Lung (tissue), 12 donors: ENCODE measurements around the gene DDOST. TPM values are rescaled to one million over a fixed set of nuclear protein-coding genes. Genes with fewer than 3 reads are reported as not detected.
A peak's percentile ranks its signal among the peaks of the same experiment; 100 is the strongest.

Source experiments
- ATAC-seq: fragments of 200-7000 bp; cut with Tn5 transposase; one replicate; pipeline ENCODE4 v1.9.1; 2020; ENCODE audit warnings: moderate number of reproducible peaks; ENCODE audit not compliant: insufficient read depth, low FRiP score
- DNase-seq, 3 donors: peaks; one replicate each; pipeline ENCODE4 v3.0.0-alpha.2; 2013 to 2017
- H3K27ac ChIP-seq, 2 donors: one replicate each; pipeline ENCODE4 v1.5.1; 2013; ENCODE audit warnings: mild to moderate bottlenecking in 2 of 2, moderate library complexity in 2 of 2, control low read depth in 1 of 2, inconsistent platforms in 1 of 2, low read depth in 1 of 2, low read length in 1 of 2
- H3K27me3 ChIP-seq, 3 donors: one replicate each; pipeline ENCODE4 v1.5.1; 2013; ENCODE audit warnings: low read length in 2 of 3; ENCODE audit not compliant: control insufficient read depth in 3 of 3, insufficient read depth in 3 of 3
- H3K36me3 ChIP-seq, 4 donors: one replicate each; pipeline ENCODE4 v1.5.1; 2013; ENCODE audit warnings: low read length in 4 of 4, mild to moderate bottlenecking in 1 of 4, moderate library complexity in 1 of 4; ENCODE audit not compliant: control insufficient read depth in 4 of 4, insufficient read depth in 4 of 4
- H3K4me1 ChIP-seq, 5 donors: one replicate each; pipeline ENCODE4 v1.5.1; 2013; ENCODE audit warnings: low read length in 5 of 5, mild to moderate bottlenecking in 2 of 5, moderate library complexity in 1 of 5; ENCODE audit not compliant: control insufficient read depth in 5 of 5, insufficient read depth in 5 of 5
- H3K4me3 ChIP-seq: one replicate; pipeline ENCODE4 v1.5.1; 2013; ENCODE audit warnings: mild to moderate bottlenecking, control low read depth, moderate library complexity
- H3K9ac ChIP-seq, 2 donors: one replicate each; pipeline ENCODE4 v1.5.1; 2013; ENCODE audit warnings: low read length in 2 of 2, control low read depth in 1 of 2; ENCODE audit not compliant: insufficient read depth in 1 of 2
- H3K9me3 ChIP-seq, 4 donors: one replicate each; pipeline ENCODE4 v1.5.1; 2013; ENCODE audit warnings: low read length in 3 of 4, mild to moderate bottlenecking in 1 of 4, moderate library complexity in 1 of 4; ENCODE audit not compliant: control insufficient read depth in 4 of 4, insufficient read depth in 3 of 4
- WGBS, 2 donors: extraction: QIAGEN DNeasy Blood & Tissue Kit; methylation state at CpG; one replicate each; pipeline ENCODE4 v1.1.7; 2013; 5-methylcytosine and 5-hydroxymethylcytosine counted together
- polyA plus RNA-seq, 2 donors: library from polyadenylated mRNA; stranded (reverse); fragments of 200-250 nt; gene quantifications; one replicate each; pipeline ENCODE4 v1.2.1, GENCODE V29; 2013
- total RNA-seq, 2 donors: library from RNA; depleted of rRNA in 1 of 2; stranded (reverse); fragments of >200 nt in 1 of 2; gene quantifications; one replicate each; pipeline ENCODE4 v1.2.1, GENCODE V29; 2014 to 2021
- TF ChIP-seq, protein P1 (sequence below): IDR thresholded peaks from 2 replicates; pipeline ENCODE4 v1.5.1; 2012; ENCODE audit warnings: mild to moderate bottlenecking; ENCODE audit errors: control extremely low read depth, extremely low read depth
- donor health status: control.
- donor health status: control.
- donor health status: Bipolar disorder and iron deficiency.
- donor health status: healthy.
- donor health status: DM: yes; HTN: yes; CAD: no.

DDOST gene
- total and polyA plus RNA-seq, 4 donors = 121 to 304 (median 228) TPM

DNA sequence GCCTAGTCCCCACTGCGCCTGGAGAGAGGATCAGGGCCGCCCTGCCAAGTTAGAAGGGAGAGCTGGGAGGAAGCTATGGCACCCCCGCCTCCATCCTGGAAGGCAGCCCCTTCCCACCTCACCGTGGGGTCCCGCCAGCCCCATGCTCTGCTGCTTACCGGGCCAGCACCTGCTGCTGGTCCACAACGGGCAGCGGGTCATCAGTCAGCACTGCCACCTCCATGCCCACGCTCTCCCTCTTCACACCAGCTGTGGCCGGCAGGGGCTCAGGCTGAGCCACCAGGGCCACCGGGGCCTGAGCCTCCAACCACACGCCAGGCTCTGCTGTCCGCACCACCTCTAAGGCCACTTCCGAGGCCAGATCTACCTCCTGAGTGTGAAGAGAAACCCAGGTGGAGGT is 23.5 kb upstream of the DDOST start:
- ATAC-seq (no peak), DNase-seq (no peak)
- peaks cover 0 to 7% (median 0%) of the 10 kb centered on the region in 5 donors for H3K4me1 ChIP-seq
- TF ChIP-seq, protein P1, sequence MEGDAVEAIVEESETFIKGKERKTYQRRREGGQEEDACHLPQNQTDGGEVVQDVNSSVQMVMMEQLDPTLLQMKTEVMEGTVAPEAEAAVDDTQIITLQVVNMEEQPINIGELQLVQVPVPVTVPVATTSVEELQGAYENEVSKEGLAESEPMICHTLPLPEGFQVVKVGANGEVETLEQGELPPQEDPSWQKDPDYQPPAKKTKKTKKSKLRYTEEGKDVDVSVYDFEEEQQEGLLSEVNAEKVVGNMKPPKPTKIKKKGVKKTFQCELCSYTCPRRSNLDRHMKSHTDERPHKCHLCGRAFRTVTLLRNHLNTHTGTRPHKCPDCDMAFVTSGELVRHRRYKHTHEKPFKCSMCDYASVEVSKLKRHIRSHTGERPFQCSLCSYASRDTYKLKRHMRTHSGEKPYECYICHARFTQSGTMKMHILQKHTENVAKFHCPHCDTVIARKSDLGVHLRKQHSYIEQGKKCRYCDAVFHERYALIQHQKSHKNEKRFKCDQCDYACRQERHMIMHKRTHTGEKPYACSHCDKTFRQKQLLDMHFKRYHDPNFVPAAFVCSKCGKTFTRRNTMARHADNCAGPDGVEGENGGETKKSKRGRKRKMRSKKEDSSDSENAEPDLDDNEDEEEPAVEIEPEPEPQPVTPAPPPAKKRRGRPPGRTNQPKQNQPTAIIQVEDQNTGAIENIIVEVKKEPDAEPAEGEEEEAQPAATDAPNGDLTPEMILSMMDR = no peak
- H3K27ac ChIP-seq = peak overlapping the region; percentile 24 to 92
- H3K9ac ChIP-seq = no peak overlapping the region
- no peaks in the 10 kb centered on the region for H3K36me3 ChIP-seq
- 74 to 79% methylated on average over 14 of the region's 14 CpGs for WGBS, 2 donors
- H3K9me3 ChIP-seq = no peaks in the 10 kb centered on the region
- H3K27me3 ChIP-seq = no peaks in the 10 kb centered on the region
- peak overlapping the region; percentile 59 for H3K4me3 ChIP-seq

DNA sequence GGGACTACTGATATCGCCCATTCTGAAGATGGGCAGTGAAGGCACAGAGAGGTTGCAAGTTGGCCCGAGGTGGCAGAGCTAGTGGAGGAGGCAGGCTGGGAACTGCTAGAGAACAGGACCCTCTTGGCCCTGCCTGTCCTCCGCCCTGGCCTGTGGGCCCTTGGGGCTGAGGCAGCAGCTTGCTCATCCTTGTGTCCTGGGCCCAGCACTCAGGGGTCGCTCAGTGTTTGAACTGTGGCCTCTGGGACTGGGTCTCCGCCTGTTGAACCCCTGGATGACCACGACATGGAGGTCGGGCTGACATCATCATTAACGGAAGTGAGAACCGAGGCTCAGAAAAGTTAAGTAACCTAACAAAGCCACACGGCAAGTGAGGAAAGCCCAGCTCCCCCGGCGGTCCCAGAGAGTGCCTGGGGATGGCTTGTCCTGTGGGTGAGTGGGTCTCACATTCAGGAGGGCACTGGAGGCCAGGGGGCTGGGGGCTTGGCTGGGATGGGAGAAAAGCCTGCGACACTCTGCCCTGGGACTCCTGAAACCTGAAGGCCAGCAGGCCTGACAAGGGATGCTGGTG is 23.0 kb upstream of the DDOST start:
- Histone ChIP-seq H3K9me3 (no peaks in the 10 kb centered on the region), H3K36me3 (no peaks in the 10 kb centered on the region), H3K9ac (no peak overlapping the region), H3K27me3 (no peaks in the 10 kb centered on the region), H3K27ac (peak overlapping the region; percentile 24 to 92), H3K4me3 (peak overlapping the region; percentile 59), H3K4me1 (peaks cover 0 to 7% (median 0%) of the 10 kb centered on the region in 5 donors)
- TF ChIP-seq, protein P1 = no peak
- WGBS, 2 donors = 60 to 71% methylated on average over 13 of the region's 13 CpGs
- ATAC-seq (no peak), DNase-seq (no peak)

DNA sequence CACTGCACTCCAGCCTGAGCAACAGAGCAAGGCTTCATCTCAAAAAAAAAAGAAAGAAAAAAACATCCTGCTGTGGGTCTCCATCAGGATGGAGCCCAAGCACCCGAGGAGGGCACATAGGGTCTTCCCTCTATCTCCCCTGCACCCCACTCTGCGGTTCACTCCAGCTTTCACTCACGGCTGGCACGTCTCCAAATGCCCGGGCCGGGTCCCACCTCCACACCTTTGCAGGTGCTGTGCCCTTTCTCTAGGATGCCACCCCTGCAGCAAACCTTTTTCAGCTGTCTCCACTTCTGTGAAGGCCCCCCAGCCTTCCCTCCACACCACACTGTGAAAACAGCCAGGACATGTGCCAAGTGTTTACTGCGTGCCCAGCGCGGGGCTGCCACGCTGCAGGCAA is 22.4 kb upstream of the DDOST start:
- DNase-seq = no peak
- peak overlapping the region; percentile 17 for H3K4me3 ChIP-seq
- no peaks in the 10 kb centered on the region for H3K27me3 ChIP-seq
- TF ChIP-seq, protein P1 = no peak
- ATAC-seq = no peak
- no peaks in the 10 kb centered on the region for H3K9me3 ChIP-seq
- H3K4me1 ChIP-seq = peaks cover 0 to 7% (median 0%) of the 10 kb centered on the region in 5 donors
- peak overlapping the region in 1 of 2 donors; percentile 92 for H3K27ac ChIP-seq
- no peak overlapping the region for H3K9ac ChIP-seq
- WGBS, 2 donors = 77 to 93% methylated on average over 10 of the region's 10 CpGs
- H3K36me3 ChIP-seq = no peaks in the 10 kb centered on the region
